Hematopoietic multipotent progenitor cell (in vitro differentiated cells): Measurements from ENCODE around the gene DHCR24. TPM values are rescaled to one million over a fixed set of nuclear protein-coding genes. Genes with fewer than 3 reads are reported as not detected.
"Not testable (repeated sequence)": the region's sequence is repeated elsewhere in the genome, so short reads cannot be mapped to it uniquely, and the experiment has no call there.

ENCODE experiments used
- DNase-seq, 3 donors: peaks; one replicate each; pipeline ENCODE4 v3.0.0-alpha.2; 2011 to 2015; ENCODE audit warnings: low read depth in 2 of 3, low spot score in 2 of 3
- total RNA-seq: library from RNA; depleted of rRNA; stranded (reverse); fragments of >200 nt; gene quantifications from one replicate; pipeline ENCODE4 v1.2.3, GENCODE V29; 2012

The DHCR24 gene
- total RNA-seq, 1 donor: 51.4 TPM

GRCh38 chr1:54888080-54888733 lies 1.2 kb upstream of the DHCR24 start:
- no peak for DNase-seq

- no peak for DNase-seq
These were observed 673 bp upstream of the DHCR24 start for GRCh38 chr1:54887665-54888071.

- DNase-seq: peak in 1 of 3 donors; percentile 26
These were observed 930 bp downstream of the DHCR24 start for GRCh38 chr1:54885807-54886723.

- no peak for DNase-seq
These were observed 1.7 kb downstream of the DHCR24 start for GRCh38 chr1:54885237-54885679.

GRCh38 chr1:54884768-54885167 lies 2.2 kb downstream of the DHCR24 start:
- DNase-seq: no peak

- DNase-seq: no peak
These were observed 2.8 kb downstream of the DHCR24 start for GRCh38 chr1:54884135-54884586.

- DNase-seq: no peak
These were observed 3.5 kb downstream of the DHCR24 start for GRCh38 chr1:54883349-54884102.

- no peak for DNase-seq
These were observed 4.5 kb downstream of the DHCR24 start for GRCh38 chr1:54882519-54882918.

GRCh38 chr1:54881604-54882003 lies 5.4 kb downstream of the DHCR24 start:
- not testable (repeated sequence) for DNase-seq

GRCh38 chr1:54879872-54880271 lies 7.1 kb downstream of the DHCR24 start:
- no peak for DNase-seq

- DNase-seq: no peak
These were observed 10.2 kb downstream of the DHCR24 start for GRCh38 chr1:54876814-54877213.

- no peak for DNase-seq
These were observed 12.0 kb downstream of the DHCR24 start for GRCh38 chr1:54875000-54875399.

GRCh38 chr1:54874079-54874830 lies 12.7 kb downstream of the DHCR24 start:
- DNase-seq: no peak

- DNase-seq: no peak
These were observed 15.0 kb downstream of the DHCR24 start for GRCh38 chr1:54872036-54872331.

- no peak for DNase-seq
These were observed 15.5 kb downstream of the DHCR24 start for GRCh38 chr1:54871275-54872035.

- no peak for DNase-seq
These were observed 16.1 kb downstream of the DHCR24 start for GRCh38 chr1:54870869-54871268.

GRCh38 chr1:54869173-54869851 lies 17.7 kb downstream of the DHCR24 start:
- no peak for DNase-seq

GRCh38 chr1:54867717-54868057 lies 19.3 kb downstream of the DHCR24 start:
- DNase-seq: no peak
